HG03442 (cell line): ENCODE measurements around the gene VDR.

Source experiments
- ATAC-seq: cut with Tn5 transposase; IDR thresholded peaks from one replicate; pipeline ENCODE4 v1.9.1; 2021; ENCODE audit warnings: mild to moderate bottlenecking, moderate library complexity; ENCODE audit not compliant: unreplicated experiment

Gene VDR

DNA sequence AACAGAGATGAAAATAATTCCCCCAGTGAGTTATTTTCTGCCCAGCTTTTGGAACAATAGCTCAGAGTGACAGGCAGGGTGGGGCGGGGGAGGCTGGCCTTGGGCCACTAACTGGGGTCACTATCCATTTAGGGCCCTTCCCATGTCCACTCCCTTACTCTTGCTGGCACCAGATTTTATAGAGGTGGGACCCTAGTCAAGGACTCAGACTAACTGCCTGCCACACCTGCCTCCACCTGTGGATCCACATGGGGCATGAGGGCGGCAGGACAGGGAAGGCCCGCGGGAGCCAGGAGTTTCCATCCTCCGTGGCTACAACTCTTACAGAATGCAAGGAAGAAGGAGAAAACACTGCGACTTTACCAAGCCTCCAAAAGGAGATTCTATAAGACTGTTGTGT lies 10.1 kb downstream of the VDR start:
- no peak for ATAC-seq

DNA sequence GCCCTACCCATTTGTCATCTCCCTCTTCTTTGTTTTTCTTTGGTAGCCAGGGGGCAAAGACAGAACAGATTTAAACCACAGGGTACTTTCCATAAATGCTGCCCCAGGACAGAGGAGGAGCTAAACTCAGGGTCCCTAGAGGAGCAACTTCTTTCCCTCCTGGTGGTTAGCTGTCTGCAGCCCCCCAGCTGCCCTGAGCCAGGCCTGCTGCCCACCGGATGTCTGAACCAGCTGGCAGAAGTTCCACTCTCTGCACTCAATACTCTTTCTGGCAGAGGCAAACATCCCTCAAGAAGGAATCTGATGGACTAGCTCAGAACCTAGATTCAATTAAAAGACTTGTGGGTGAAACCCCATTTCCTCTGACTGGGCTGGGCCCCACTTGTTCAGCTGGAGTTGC lies 10.7 kb downstream of the VDR start:
- no peak for ATAC-seq

DNA sequence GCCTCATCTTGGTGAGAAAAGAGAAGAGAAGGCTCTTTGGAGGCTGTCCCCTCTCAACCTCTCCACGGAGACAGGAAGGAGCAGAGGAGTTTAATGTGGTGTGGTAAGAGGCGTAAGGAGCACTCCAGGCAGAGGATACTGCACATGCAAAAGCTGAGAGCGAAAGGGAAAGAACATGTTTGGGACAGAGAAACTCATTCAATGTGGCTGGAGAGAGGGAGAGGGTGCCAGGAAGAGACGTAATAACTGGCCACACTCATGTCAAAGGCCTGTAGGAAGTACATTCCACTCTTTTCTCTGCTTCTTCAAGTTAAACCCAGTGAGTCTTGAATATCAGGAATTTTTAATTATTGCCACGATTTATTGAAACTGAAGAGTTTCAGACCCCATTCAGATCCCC lies 12.0 kb downstream of the VDR start:
- ATAC-seq = no peak

DNA sequence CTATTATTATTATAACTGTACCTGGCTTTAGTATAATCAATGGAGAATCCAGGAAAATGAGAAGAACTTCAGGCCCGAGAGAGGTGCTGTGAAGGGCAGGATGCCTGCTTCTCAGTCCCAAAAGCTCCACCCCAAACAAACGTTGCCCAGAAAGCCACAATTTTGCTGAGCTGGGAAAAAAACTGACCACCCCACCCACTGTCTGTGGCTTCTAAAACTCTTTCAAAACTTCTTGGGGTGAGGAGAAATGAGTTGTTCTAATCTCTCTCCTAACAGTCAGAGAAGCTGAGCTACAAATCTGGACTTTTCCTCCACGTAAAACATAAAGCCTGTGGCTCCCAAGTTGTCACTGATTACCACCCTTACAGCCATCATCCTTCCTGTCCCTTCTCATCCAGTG lies 13.4 kb downstream of the VDR start:
- ATAC-seq = no peak

DNA sequence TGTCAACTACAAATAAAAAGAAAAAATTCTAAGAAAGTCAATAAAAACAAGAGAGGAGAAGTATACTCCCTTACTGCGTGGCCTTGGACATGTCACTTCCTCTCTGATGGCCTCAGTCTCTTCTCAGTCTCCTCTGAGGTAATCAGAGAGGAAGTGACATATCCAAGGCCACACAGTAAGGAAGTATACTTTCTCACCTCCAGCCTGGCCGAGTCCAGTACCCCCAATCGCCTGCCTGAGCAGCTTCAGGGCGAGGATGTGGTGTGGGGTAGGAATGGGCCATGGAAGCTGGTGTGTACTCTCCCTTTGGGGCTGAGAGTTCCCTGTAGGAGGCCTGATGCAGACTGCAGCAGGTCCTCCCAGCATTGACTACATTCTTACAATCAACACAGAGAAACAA lies 15.8 kb downstream of the VDR start:
- ATAC-seq = no peak

DNA sequence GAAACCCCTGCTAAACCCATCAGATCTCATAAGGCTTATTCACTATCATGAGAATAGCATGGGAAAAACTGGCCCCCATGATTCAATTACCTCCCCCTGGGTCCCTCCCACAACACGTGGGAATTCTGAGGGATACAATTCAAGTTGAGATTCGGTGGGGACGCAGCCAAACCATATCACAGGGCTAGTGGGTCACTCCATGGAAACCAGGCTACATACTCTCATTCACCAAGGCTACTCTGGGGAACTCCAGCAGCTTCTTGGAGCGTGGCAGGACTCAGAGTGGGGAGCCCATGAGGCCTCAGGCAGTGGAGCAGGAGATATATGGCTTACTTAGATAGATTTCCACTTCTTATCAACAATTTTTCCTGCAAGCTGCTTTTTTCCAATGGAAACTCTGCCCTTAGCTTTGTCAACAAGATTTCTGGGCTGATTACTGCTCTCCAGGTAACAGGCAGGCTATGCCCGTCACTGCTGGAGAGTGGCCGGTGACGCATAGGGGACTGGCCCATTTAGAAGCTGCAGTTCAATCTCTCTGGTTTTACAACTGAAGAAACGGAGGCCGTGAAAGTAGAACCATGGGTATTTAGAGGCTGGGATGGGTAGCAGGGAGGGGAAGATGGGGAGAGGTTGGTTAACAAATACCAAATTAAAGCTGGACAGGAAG lies 16.5 kb downstream of the VDR start:
- no peak for ATAC-seq

DNA sequence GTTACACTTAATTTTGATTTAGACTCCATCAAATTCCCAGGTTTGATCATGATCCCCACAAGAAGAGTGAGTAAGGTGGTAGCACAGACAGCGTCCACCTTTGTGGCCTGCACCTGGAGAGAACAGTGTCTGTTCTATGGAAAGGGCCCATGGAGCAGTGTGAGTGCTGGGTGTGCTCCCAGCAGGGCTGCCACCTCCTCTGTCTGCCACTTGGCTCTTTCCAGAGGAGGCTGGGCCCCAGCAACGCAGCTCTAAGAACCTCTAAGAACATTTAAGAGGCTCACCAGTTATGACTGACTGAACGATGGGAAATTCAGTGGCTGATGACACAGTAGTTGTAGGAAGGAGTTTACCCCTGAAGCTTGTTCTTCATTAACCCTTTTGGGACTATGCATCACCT lies 17.3 kb downstream of the VDR start:
- ATAC-seq = no peak

DNA sequence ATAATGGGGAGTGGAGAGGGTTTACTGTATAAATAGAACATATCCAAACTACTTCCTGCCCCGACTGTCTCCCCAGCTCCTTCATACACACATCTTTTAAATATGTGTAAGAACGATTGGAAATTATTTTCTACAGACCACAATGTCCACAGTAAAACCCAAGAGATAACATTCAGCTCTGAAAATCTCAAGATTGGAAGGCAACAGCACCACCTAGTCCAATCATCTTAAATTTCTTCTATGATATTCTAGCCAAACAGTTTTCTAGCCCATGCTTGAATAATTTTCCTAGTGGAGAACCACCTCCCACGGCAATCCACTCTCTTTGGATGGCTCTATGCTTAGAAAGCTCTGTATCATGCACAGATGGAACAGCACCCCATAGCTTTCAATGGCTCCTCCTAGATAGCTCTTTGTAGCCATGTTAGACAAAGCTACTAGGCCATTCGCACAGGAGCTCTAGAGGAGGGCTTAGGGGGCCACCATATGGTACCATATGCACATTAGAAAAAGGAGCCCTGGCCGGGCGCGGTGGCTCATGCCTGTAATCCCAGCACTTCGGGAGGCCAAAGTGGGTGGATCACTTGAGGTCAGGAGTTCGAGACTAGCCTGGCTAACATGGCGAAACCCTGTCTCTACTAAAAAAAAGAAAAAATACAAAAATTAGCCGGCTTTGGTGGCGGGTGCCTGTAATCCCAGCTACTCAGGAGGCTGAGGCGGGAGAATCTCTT lies 18.1 kb downstream of the VDR start:
- ATAC-seq = no peak

DNA sequence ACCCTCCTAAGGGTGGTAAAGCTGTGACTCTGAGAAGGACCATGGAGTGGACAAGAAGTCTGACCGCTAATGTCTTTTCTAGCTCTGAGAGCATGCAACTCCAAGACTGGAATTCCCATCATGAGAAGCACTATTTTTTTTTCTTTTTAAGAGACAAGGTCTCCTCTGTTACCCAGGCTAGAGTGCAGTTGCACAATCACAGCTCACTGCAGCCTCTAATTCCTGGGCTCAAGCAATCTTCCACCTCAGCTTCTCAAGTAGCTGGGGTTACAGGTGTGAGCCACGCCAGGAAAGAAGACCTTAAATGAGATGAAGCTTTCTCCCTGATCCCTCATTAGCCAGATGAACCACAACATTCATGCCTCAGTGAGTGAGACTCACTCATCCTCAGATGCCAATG lies 19.2 kb downstream of the VDR start:
- no peak for ATAC-seq

DNA sequence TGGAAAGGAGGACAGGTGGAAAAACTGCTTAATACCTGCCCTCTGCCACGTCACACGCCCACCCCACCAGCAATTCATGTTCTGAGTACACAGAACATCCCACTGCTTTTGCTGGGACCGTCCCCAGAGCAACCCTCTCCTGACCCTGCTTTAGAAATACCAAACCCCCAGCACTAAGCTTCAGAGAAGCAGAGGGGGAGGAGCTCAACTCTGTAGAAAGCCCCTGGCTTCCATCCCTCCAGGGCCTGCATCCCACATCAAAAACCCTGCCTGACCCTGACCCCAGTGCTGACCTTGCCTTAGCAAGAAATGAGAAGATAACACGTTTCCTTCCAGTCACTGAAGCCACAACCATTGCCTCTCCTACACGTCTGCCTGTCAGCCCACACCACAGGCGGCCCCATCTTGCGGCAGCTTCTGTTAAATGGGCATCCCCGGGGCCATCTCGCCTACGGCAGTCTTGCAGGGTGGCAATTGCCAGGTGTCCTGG lies 19.7 kb downstream of the VDR start:
- ATAC-seq = peak; percentile 52

DNA sequence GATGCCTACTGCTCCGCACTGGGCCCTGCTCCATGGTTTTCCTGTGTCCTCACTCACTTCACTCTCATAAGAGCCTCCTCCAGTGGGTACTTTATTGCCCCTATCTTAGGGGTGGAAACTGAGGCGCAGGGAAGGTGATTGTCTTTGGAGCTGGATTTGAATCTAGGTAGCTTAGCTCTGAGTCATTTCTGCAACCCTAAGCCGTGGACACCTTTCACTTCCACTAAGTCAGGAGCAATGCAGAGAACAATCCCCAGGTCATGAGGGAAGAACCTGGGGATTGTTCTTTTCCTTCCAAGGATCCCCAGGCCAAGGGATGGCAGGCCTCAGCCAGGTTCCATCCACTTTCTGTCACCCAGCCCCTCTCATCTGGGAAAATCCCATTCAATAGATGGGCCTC lies 20.3 kb downstream of the VDR start:
- ATAC-seq = no peak

DNA sequence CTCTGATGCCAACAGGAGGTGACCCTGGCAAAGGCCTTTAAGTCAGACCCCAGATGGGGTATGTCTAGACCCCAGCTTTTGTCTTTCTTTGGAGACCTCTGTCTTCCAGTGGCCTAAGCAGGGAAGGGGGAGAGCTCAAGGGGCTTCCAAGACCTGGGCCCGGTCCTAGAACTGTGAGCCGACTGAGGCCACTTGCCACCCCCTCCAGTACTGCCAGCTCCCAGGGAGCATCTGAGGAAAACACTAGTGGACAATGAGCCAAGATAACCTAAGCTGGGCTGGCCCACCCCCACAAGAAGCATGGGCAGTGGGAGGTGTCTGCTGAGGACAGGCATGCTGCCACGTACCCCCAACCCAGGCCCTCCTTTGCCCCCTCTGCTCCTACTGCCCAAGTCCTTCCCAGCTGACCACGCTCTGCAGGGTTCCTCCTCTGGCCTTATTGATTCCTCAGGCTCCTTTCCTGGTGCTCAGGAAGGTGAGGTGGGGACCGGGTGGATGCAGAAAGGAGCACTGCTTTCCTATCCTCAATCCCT lies 21.1 kb downstream of the VDR start:
- no peak for ATAC-seq

DNA sequence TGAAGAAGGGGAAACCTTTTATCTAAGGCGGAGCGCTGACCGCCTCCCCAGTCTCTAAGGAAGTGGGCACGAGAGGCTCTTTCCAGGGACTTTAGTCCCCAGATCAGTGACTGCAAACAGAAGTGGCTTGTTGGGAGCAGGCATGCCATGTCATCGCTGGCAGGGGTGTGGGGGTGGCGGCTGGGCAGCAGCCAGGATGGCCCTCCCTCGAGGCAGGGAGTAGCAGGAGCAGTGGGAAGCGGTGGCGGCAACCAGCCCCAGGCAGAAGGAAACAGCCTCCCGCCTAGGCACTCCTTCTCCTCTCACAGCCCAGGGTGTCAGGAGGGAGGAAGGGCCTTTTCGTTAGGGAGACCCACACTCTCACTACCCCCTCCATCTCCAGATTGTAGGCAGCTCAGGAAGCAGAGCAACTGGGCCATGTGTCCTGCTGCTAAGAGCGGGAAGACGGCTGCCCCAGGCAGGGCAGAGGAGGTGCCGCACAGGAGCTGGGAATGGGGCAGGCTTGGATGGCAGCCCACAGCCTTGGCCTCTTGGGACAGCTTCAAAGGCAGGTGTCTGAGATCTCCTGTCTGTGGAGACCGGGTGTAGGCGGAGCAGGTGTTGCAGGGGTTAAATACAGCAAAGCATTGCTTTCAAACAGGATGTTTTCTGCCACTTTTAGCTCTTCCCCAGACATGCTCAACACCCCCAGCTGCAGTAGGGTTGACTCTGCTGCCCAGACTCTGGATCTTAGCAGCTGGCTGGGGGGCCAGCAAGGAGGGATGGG lies 21.8 kb downstream of the VDR start:
- ATAC-seq = peak; percentile 76

DNA sequence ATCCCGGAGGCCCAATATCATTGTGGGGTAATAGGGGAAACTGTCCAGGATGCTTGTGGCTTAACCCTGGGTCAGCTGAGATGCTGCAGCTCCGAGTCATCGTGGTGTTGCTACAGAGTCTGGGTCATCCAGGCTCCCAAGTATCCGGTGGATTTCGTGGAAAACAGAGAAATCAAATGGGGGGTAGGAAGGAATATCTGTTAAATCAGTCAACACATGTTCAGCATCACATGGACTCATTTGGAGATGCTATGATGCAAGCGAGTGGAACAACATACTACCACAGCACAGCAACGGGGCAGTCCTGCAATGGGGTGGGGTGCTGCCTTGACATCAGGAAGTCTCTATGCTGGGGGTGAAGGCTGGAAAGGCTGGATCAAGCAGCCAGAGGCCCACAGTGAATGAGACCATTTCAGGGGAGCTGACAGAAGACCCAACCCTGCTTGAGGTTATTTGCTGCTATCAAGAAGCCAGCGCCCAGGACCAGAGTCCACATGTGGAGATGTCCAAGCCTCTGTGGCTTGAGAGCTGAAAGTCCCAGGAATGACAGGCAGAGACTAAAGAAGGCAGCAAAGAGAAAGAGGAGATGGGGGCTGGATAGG lies 22.9 kb downstream of the VDR start:
- ATAC-seq = no peak

DNA sequence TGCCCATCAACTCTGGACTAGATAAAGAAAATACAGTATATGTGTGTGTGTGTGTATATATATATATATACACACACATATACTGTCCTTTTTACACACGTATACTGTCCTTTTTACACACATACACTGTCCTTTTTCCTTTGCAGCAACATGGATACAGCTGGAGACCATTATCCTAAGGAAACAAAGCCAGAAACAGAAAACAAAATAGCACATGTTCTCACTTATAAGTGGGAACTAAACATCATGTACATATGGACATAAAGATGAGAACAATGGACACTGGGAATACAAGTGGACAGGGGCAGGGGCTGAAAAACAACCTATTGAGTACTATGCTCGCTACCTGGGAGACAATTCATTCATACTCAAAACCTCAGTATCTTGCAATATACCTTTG lies 23.7 kb downstream of the VDR start:
- ATAC-seq = no peak

DNA sequence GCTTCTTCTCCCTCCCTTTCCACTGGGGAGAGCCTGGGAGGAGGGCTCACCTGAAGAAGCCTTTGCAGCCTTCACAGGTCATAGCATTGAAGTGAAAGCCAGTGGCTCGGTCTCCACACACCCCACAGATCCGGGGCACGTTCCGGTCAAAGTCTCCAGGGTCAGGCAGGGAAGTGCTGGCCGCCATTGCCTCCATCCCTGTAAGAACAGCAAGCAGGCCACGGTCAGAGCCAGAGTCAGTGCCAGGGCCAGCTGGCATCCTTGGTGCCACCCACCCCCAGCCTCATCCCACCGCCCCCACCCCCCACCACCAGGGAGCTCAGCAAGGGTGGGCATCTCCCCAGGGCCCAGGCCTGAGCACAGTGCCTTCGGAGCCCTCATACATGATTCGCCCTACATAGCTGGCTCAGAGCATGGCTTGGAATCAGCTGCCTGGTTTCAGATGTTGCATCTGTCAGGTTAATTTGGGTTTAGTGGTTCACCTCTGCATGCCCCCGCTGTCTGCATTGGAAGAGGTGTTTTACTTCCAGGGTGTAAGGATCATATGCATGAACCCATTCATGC lies 25.8 kb downstream of the VDR start:
- no peak for ATAC-seq

DNA sequence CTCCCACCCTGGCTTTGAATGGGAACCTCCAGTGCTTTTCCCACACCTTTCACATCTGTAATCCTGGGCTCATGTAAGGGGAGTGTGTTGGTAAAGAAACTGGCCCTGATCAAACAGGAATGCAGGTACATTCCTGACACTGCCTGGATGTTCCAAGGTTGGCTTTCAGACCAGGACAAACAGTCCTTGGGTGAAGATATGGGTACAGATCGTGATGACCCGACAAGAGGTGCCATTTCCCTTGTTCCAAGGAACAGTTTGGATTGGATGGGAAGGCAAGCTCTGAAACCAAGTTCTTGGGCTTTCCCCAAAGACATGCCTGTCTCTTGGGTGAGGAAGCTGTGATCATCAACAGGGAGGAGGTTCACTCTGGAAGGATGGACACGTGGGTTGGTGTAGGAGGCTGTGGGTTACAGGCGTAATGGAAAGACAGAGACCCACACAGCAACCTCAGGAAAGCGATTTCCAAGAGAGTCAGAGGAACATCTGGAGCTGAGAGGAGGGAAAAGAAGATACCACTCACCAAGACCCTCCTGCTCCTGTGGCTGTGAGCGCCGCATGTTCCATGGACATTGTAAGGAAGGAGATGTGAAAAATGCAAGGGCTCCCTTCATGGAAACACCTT lies 26.4 kb downstream of the VDR start:
- ATAC-seq = no peak

DNA sequence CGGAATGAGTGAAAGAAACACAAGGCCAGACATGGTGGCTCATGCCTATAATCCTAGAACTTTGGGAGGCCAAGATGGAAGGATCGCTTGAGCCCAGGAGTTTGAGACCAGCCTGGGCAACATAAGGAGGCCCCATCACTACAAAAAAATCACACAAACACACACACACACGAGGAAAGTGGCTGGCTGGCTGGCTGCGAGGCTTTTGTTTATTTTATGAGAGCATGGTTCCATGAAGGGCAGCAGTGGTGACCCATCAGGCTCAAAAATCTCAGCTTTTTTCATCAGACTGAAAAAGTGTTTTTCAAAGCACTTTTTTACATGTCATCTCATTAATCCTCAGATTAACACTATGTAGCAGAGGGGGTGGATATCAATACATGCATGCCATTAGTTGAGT lies 27.7 kb downstream of the VDR start:
- no peak for ATAC-seq

DNA sequence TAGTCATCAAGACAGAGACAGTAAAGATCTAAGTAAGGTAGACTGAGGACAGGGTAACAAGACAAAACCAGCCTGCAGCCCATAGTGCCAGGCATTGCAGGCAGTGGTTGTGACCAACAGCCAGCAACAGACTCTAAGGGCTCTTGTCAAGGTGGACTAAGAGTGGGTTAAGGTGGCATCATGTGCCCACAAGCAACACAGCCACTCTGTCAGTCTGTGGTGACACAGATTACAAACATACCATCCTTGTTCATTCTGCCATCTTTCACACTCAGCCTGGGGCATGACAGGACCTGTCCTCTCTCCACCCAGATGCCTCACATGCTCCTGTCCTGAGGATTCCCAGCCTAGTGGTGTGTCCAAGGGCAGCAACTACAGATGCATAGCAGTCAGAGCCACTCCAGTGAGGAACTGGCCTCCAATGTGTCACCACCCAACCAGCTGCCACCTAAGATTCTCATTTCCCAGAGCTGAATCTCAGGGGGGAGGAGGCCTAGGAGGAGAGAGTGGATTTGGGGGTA lies 28.3 kb downstream of the VDR start:
- no peak for ATAC-seq

DNA sequence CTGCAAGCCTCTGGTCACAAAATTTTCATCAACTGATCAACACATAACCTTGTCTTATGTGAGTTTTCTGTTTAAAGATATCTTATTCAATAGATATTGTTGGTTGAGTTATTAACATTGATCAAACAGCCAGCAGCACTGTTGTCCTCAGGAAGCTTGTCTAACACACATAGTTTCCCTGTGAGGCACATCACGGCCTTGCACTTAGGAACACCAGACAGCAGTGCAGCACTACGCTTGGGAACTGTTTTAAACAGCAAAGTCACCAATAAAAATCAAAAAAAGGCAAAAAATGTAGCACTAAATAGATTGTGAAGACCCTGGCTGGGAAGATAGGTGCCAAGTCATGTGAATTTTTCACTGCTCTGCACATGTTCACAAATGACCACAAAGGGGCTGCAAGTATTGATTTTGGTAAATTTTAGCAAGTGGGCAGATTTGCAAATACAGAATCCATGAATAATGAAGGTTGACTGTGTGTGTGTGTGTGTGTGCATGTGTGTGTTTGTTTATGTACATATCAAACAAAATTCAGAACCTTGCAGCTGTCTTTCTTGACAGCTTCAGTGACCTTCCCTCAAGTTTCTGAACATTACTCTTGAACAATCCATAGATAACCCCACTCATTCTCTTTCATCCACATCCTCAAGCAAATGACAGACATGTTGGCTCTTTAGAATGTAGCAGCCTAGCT lies 28.9 kb downstream of the VDR start:
- ATAC-seq = no peak
